T-helper 17 cell (primary cell): ENCODE measurements around the gene ACER2. TPM values are rescaled to one million over a fixed set of nuclear protein-coding genes. Genes with fewer than 3 reads are reported as not detected.
A peak's percentile ranks its signal among the peaks of the same experiment; 100 is the strongest.

Source experiments
- ATAC-seq: fragments of 150-1000 bp; cut with Tn5 transposase; 2 replicates; pipeline ENCODE4 v1.10.0; 2021; ENCODE audit warnings: mild to moderate bottlenecking, moderate library complexity
- DNase-seq, 3 donors: peaks; one replicate each; pipeline versions ENCODE4 v3.0.0 to v3.0.0-alpha.2; 2020 to 2021
- H3K9me3 ChIP-seq: one replicate; pipeline ENCODE4 v1.7.0; 2013; ENCODE audit warnings: low read length, mild to moderate bottlenecking; ENCODE audit not compliant: control insufficient read depth, poor library complexity, severe bottlenecking
- H3K27ac Mint-ChIP-seq: one replicate; pipeline ENCODE4 v1.8.0; 2022; ENCODE audit warnings: mild to moderate bottlenecking, moderate library complexity, mixed read lengths
- H3K27me3 Mint-ChIP-seq: one replicate; pipeline ENCODE4 v1.8.0; 2022; ENCODE audit warnings: mixed read lengths
- H3K36me3 Mint-ChIP-seq: one replicate; pipeline ENCODE4 v1.8.0; 2022; ENCODE audit warnings: low read depth, mixed read lengths
- H3K4me1 Mint-ChIP-seq: one replicate; pipeline ENCODE4 v1.8.0; 2022; ENCODE audit warnings: mild to moderate bottlenecking, mixed read lengths
- H3K4me3 Mint-ChIP-seq: one replicate; pipeline ENCODE4 v1.8.0; 2022; ENCODE audit warnings: mild to moderate bottlenecking, moderate library complexity, mixed read lengths
- total RNA-seq, 4 donors: library from RNA in 2 of 4; stranded (reverse) in 2 of 4; gene quantifications; one replicate each; pipeline ENCODE4 v1.2.3 and lab custom pipeline; 2022 to 2026

The ACER2 gene
- total RNA-seq, 2 donors from 2014 or later, result 1.8 to 7.8 TPM

- H3K36me3 Mint-ChIP-seq, result no peaks in the 10 kb centered on the region
Observed at GRCh38 chr9:19466280-19466639, 57.5 kb downstream of the ACER2 start.

GRCh38 chr9:19469271-19469670, 60.5 kb downstream of the ACER2 start:
- Mint-ChIP-seq H3K36me3 (no peaks in the 10 kb centered on the region), H3K4me3 (no peak overlapping the region), H3K27ac (no peak overlapping the region), H3K27me3 (peaks cover 4% of the 10 kb centered on the region), H3K4me1 (peaks cover 14% of the 10 kb centered on the region)
- H3K9me3 ChIP-seq, result no peaks in the 10 kb centered on the region
- ATAC-seq (no peak), DNase-seq (no peak)

More at GRCh38 chr9:19466280-19466639, 57.5 kb downstream of the ACER2 start:
- H3K9me3 ChIP-seq, result no peaks in the 10 kb centered on the region
- Mint-ChIP-seq H3K27ac (no peak overlapping the region), H3K27me3 (no peaks in the 10 kb centered on the region), H3K4me1 (peaks cover 9% of the 10 kb centered on the region), H3K4me3 (no peak overlapping the region)
- DNase-seq, result no peak
- ATAC-seq, result no peak

- Mint-ChIP-seq H3K27ac (no peak overlapping the region), H3K4me3 (no peak overlapping the region), H3K36me3 (no peaks in the 10 kb centered on the region), H3K27me3 (peaks cover 13% of the 10 kb centered on the region), H3K4me1 (peaks cover 9% of the 10 kb centered on the region)
- DNase-seq (no peak), ATAC-seq (no peak)
- no peaks in the 10 kb centered on the region for H3K9me3 ChIP-seq
Observed at GRCh38 chr9:19470567-19470966, 61.8 kb downstream of the ACER2 start.

GRCh38 chr9:19470981-19471650, 62.3 kb downstream of the ACER2 start:
- Mint-ChIP-seq H3K36me3 (no peaks in the 10 kb centered on the region), H3K27ac (no peak overlapping the region), H3K4me3 (no peak overlapping the region), H3K4me1 (peaks cover 9% of the 10 kb centered on the region), H3K27me3 (peaks cover 13% of the 10 kb centered on the region)
- H3K9me3 ChIP-seq, result no peaks in the 10 kb centered on the region
- DNase-seq (no peak), ATAC-seq (no peak)

GRCh38 chr9:19471737-19472648, 63.2 kb downstream of the ACER2 start:
- Mint-ChIP-seq H3K4me1 (peaks cover 9% of the 10 kb centered on the region), H3K27ac (peak overlapping the region; percentile 19), H3K4me3 (peak overlapping the region; percentile 83), H3K36me3 (no peaks in the 10 kb centered on the region), H3K27me3 (peaks cover 13% of the 10 kb centered on the region)
- no peaks in the 10 kb centered on the region for H3K9me3 ChIP-seq
- ATAC-seq, result peak; percentile 74
- no peak for DNase-seq

GRCh38 chr9:19473605-19474004, 64.8 kb downstream of the ACER2 start:
- H3K27me3 Mint-ChIP-seq, result peaks cover 19% of the 10 kb centered on the region

GRCh38 chr9:19479874-19480273, 71.1 kb downstream of the ACER2 start:
- DNase-seq, result no peak
- H3K9me3 ChIP-seq, result no peaks in the 10 kb centered on the region
- Mint-ChIP-seq H3K27me3 (peaks cover 38% of the 10 kb centered on the region), H3K4me1 (peaks cover 3% of the 10 kb centered on the region), H3K36me3 (peaks cover 2% of the 10 kb centered on the region), H3K27ac (no peak overlapping the region), H3K4me3 (no peak overlapping the region)
- no peak for ATAC-seq

More at GRCh38 chr9:19473605-19474004, 64.8 kb downstream of the ACER2 start:
- no peak for ATAC-seq
- no peak overlapping the region for H3K4me3 Mint-ChIP-seq
- H3K4me1 Mint-ChIP-seq, result peaks cover 9% of the 10 kb centered on the region
- H3K36me3 Mint-ChIP-seq, result no peaks in the 10 kb centered on the region
- H3K27ac Mint-ChIP-seq, result no peak overlapping the region
- no peak for DNase-seq
- H3K9me3 ChIP-seq, result no peaks in the 10 kb centered on the region

- H3K27ac Mint-ChIP-seq, result no peak overlapping the region
- H3K4me3 Mint-ChIP-seq, result no peak overlapping the region
- peaks cover 3% of the 10 kb centered on the region for H3K4me1 Mint-ChIP-seq
- peaks cover 39% of the 10 kb centered on the region for H3K27me3 Mint-ChIP-seq
- ATAC-seq (no peak), DNase-seq (no peak)
- peaks cover 2% of the 10 kb centered on the region for H3K36me3 Mint-ChIP-seq
- no peaks in the 10 kb centered on the region for H3K9me3 ChIP-seq
Observed at GRCh38 chr9:19480345-19480744, 71.5 kb downstream of the ACER2 start.

- no peaks in the 10 kb centered on the region for H3K9me3 ChIP-seq
- ATAC-seq (no peak), DNase-seq (no peak)
- no peak overlapping the region for H3K27ac Mint-ChIP-seq
- H3K4me3 Mint-ChIP-seq, result no peak overlapping the region
- H3K27me3 Mint-ChIP-seq, result peaks cover 40% of the 10 kb centered on the region
- H3K4me1 Mint-ChIP-seq, result peaks cover 3% of the 10 kb centered on the region
- H3K36me3 Mint-ChIP-seq, result peaks cover 2% of the 10 kb centered on the region
Observed at GRCh38 chr9:19481121-19481870, 72.5 kb downstream of the ACER2 start.

GRCh38 chr9:19481971-19482404, 73.2 kb downstream of the ACER2 start:
- Mint-ChIP-seq H3K27me3 (peaks cover 45% of the 10 kb centered on the region), H3K4me1 (peaks cover 3% of the 10 kb centered on the region), H3K27ac (no peak overlapping the region), H3K4me3 (no peak overlapping the region), H3K36me3 (peaks cover 2% of the 10 kb centered on the region)
- DNase-seq, result no peak
- no peaks in the 10 kb centered on the region for H3K9me3 ChIP-seq
- ATAC-seq, result no peak

GRCh38 chr9:19484699-19485098, 75.9 kb downstream of the ACER2 start:
- Mint-ChIP-seq H3K4me1 (peaks cover 2% of the 10 kb centered on the region), H3K4me3 (no peak overlapping the region), H3K27ac (no peak overlapping the region), H3K27me3 (peaks cover 38% of the 10 kb centered on the region), H3K36me3 (peaks cover 4% of the 10 kb centered on the region)
- H3K9me3 ChIP-seq, result no peaks in the 10 kb centered on the region
- DNase-seq (no peak), ATAC-seq (no peak)

GRCh38 chr9:19485193-19485592, 76.4 kb downstream of the ACER2 start:
- H3K9me3 ChIP-seq, result no peaks in the 10 kb centered on the region
- H3K27ac Mint-ChIP-seq, result peak overlapping the region; percentile 68
- H3K4me1 Mint-ChIP-seq, result peaks cover 2% of the 10 kb centered on the region
- ATAC-seq (no peak), DNase-seq (no peak)
- peaks cover 4% of the 10 kb centered on the region for H3K36me3 Mint-ChIP-seq
- H3K4me3 Mint-ChIP-seq, result no peak overlapping the region
- peaks cover 35% of the 10 kb centered on the region for H3K27me3 Mint-ChIP-seq

- no peak for ATAC-seq
- peaks cover 43% of the 10 kb centered on the region for H3K27me3 Mint-ChIP-seq
- H3K4me3 Mint-ChIP-seq, result no peak overlapping the region
- H3K4me1 Mint-ChIP-seq, result peaks cover 2% of the 10 kb centered on the region
- H3K36me3 Mint-ChIP-seq, result peaks cover 4% of the 10 kb centered on the region
- no peaks in the 10 kb centered on the region for H3K9me3 ChIP-seq
- no peak overlapping the region for H3K27ac Mint-ChIP-seq
- no peak for DNase-seq
Observed at GRCh38 chr9:19486803-19487202, 78.0 kb downstream of the ACER2 start.
